NB4 (cell line): Measurements from ENCODE around the gene EPHA6.

Source experiments
- DNase-seq: peaks from one replicate; pipeline ENCODE4 v3.0.0; 2010; ENCODE audit warnings: low read depth
- H3K4me3 ChIP-seq: one replicate; pipeline ENCODE4 v1.5.1; 2011; ENCODE audit warnings: mild to moderate bottlenecking, low read depth, low read length, moderate library complexity
- CTCF ChIP-seq: IDR thresholded peaks from one replicate; pipeline ENCODE4 v1.5.1; 2012; ENCODE audit warnings: low read depth, low read length
- MAX ChIP-seq: IDR thresholded peaks from 2 replicates; pipeline ENCODE4 v1.6.1; 2011; ENCODE audit warnings: low read depth, low read length
- MYC ChIP-seq: IDR thresholded peaks from 2 replicates; pipeline ENCODE4 v1.6.1; 2011; ENCODE audit warnings: low read depth, low read length
- POLR2A ChIP-seq: IDR thresholded peaks from 2 replicates; pipeline ENCODE4 v1.6.1; 2011; ENCODE audit warnings: mild to moderate bottlenecking; ENCODE audit not compliant: insufficient read length; ENCODE audit errors: extremely low read depth

The EPHA6 gene

GRCh38 chr3:97108136-97108535, 293.7 kb downstream of the EPHA6 start:
- no peak overlapping the region for H3K4me3 ChIP-seq
- TF ChIP-seq POLR2A (no peak), MAX (no peak), CTCF (no peak), MYC (no peak)
- no peak for DNase-seq

GRCh38 chr3:97111244-97111643, 296.9 kb downstream of the EPHA6 start:
- no peak for DNase-seq
- H3K4me3 ChIP-seq = no peak overlapping the region
- no peak for TF ChIP-seq MYC
- no peak for TF ChIP-seq POLR2A
- no peak for TF ChIP-seq MAX
- TF ChIP-seq CTCF = no peak

GRCh38 chr3:97121386-97121785, 307.0 kb downstream of the EPHA6 start:
- no peak overlapping the region for H3K4me3 ChIP-seq
- DNase-seq = no peak
- TF ChIP-seq POLR2A (no peak), MAX (no peak), MYC (no peak), CTCF (no peak)

- DNase-seq = no peak
- no peak overlapping the region for H3K4me3 ChIP-seq
- TF ChIP-seq CTCF = no peak
- TF ChIP-seq MAX = no peak
- no peak for TF ChIP-seq POLR2A
- TF ChIP-seq MYC = no peak
Observed at GRCh38 chr3:97125902-97126499, 311.6 kb downstream of the EPHA6 start.

GRCh38 chr3:97131476-97131875, 317.1 kb downstream of the EPHA6 start:
- H3K4me3 ChIP-seq = no peak overlapping the region
- no peak for DNase-seq
- no peak for TF ChIP-seq MYC
- TF ChIP-seq MAX = no peak
- TF ChIP-seq CTCF = no peak
- TF ChIP-seq POLR2A = no peak
